KBM-7 (cell line): Measurements from ENCODE around the gene TOB1.
A peak's percentile ranks its signal among the peaks of the same experiment; 100 is the strongest.

Experiments
- DNase-seq: peaks from one replicate; pipeline ENCODE4 v3.0.0-alpha.2; 2015
- in situ Hi-C: fragments of 300-500 bp; cut with MboI; formaldehyde crosslinking; loops from 2 replicates; pipeline ENCODE4 v1.14.3; 2020; ENCODE audit warnings: low sequenced_read_pairs, low pct_unique_long_range_greater_than_20kb, mixed read lengths

TOB1 gene

GRCh38 chr17:50837286-50837979, 28.7 kb downstream of the TOB1 start:
- no peak for DNase-seq
- in situ Hi-C loops, result no loop called here

GRCh38 chr17:50836826-50837225, 29.3 kb downstream of the TOB1 start:
- in situ Hi-C loops, result no loop called here
- DNase-seq, result no peak

- no peak for DNase-seq
- in situ Hi-C loops, result no loop called here
Observed at GRCh38 chr17:50835301-50836234, 30.6 kb downstream of the TOB1 start, which contains the start of gene WFIKKN2. Gene WFIKKN2, plus strand, starts transcription at chr17:50835586. Its CDS starts 352 bp downstream, at chr17:50835938.

- in situ Hi-C loops, result no loop called here
- no peak for DNase-seq
Observed at GRCh38 chr17:50834429-50835300, 31.5 kb downstream of the TOB1 start.

- DNase-seq, result no peak
- in situ Hi-C loops, result no loop called here
Observed at GRCh38 chr17:50833510-50834428, 32.4 kb downstream of the TOB1 start.

GRCh38 chr17:50832864-50833381, 33.2 kb downstream of the TOB1 start:
- DNase-seq, result no peak
- in situ Hi-C loops, result no loop called here

- DNase-seq, result no peak
- in situ Hi-C loops, result no loop called here
Observed at GRCh38 chr17:50832267-50832863, 33.8 kb downstream of the TOB1 start.

GRCh38 chr17:50831471-50831928, 34.7 kb downstream of the TOB1 start:
- in situ Hi-C loops, result no loop called here

GRCh38 chr17:50830994-50831393, 35.2 kb downstream of the TOB1 start:
- in situ Hi-C loops, result no loop called here
- DNase-seq, result no peak

More at GRCh38 chr17:50831471-50831928, 34.7 kb downstream of the TOB1 start:
- DNase-seq, result no peak

GRCh38 chr17:50830352-50830751, 35.8 kb downstream of the TOB1 start:
- DNase-seq, result no peak

GRCh38 chr17:50829332-50829731, 36.8 kb downstream of the TOB1 start:
- DNase-seq, result no peak
- in situ Hi-C loops, result no loop called here

More at GRCh38 chr17:50830352-50830751, 35.8 kb downstream of the TOB1 start:
- in situ Hi-C loops, result no loop called here

GRCh38 chr17:50828508-50829170, 37.5 kb downstream of the TOB1 start:
- in situ Hi-C loops, result no loop called here
- DNase-seq, result peak; percentile 54

GRCh38 chr17:50825188-50825587, 41.0 kb downstream of the TOB1 start:
- in situ Hi-C loops, result no loop called here
- no peak for DNase-seq

- in situ Hi-C loops, result no loop called here
- DNase-seq, result no peak
Observed at GRCh38 chr17:50824429-50824828, 41.7 kb downstream of the TOB1 start.

- DNase-seq, result no peak
- in situ Hi-C loops, result no loop called here
Observed at GRCh38 chr17:50822550-50822949, 43.6 kb downstream of the TOB1 start.

- in situ Hi-C loops, result no loop called here
- no peak for DNase-seq
Observed at GRCh38 chr17:50820651-50821050, 45.5 kb downstream of the TOB1 start.
